Measurements from ENCODE around the gene PHPT1.

- TF ChIP-seq CTCF (IDR thresholded peaks at IDR 0.05) (no peak), POLR2A (IDR thresholded peaks at IDR 0.05) (no peak)
Measured at GRCh38 chr9:136828474-136829140, 20.6 kb upstream of the PHPT1 start.
